NT2/D1 (cell line): ENCODE data around the gene AP5Z1.
A peak's percentile ranks its signal among the peaks of the same experiment; 100 is the strongest.

Experiments
- DNase-seq: peaks from one replicate; pipeline ENCODE4 v3.0.0-alpha.2; 2011; ENCODE audit warnings: low read depth, low spot score
- H3K27me3 ChIP-seq: 2 replicates; pipeline ENCODE4 v1.6.0; 2011; ENCODE audit warnings: mild to moderate bottlenecking; ENCODE audit not compliant: insufficient read length, insufficient read depth
- H3K36me3 ChIP-seq: 2 replicates; pipeline ENCODE4 v1.6.1; 2011; ENCODE audit warnings: mild to moderate bottlenecking, low read length, mixed read lengths; ENCODE audit not compliant: insufficient read depth, insufficient read length
- H3K4me1 ChIP-seq: 2 replicates; pipeline ENCODE4 v1.5.1; 2011; ENCODE audit not compliant: insufficient read depth, insufficient read length
- H3K4me3 ChIP-seq: 2 replicates; pipeline ENCODE4 v1.5.1; 2011; ENCODE audit warnings: low read depth; ENCODE audit not compliant: insufficient read length
- H3K9ac ChIP-seq: 2 replicates; pipeline ENCODE4 v1.6.0; 2011; ENCODE audit warnings: low read depth; ENCODE audit not compliant: insufficient read length
- H3K9me3 ChIP-seq: 2 replicates; pipeline ENCODE4 v1.5.1; 2011; ENCODE audit warnings: mild to moderate bottlenecking, low read length; ENCODE audit not compliant: insufficient read depth
- SUZ12 ChIP-seq: IDR thresholded peaks from 2 replicates; pipeline ENCODE4 v1.6.1; 2011; ENCODE audit not compliant: insufficient read length, insufficient read depth; ENCODE audit errors: extremely low read depth
- YY1 ChIP-seq: IDR thresholded peaks from 2 replicates; pipeline ENCODE4 v1.6.1; 2011; ENCODE audit not compliant: insufficient read length, insufficient read depth
- ZNF274 ChIP-seq: IDR thresholded peaks from 2 replicates; pipeline ENCODE4 v1.6.1; 2011; ENCODE audit warnings: mild to moderate bottlenecking, low read depth, low read length

AP5Z1 gene

GRCh38 chr7:4742051-4742573, 33.3 kb upstream of the AP5Z1 start:
- H3K36me3 ChIP-seq, result peaks cover 41% of the 10 kb centered on the region
- DNase-seq, result no peak

GRCh38 chr7:4742852-4743251, 32.6 kb upstream of the AP5Z1 start:
- no peak for DNase-seq
- Histone ChIP-seq H3K4me1 (peaks cover 13% of the 10 kb centered on the region), H3K9ac (no peak overlapping the region), H3K27me3 (peaks cover 69% of the 10 kb centered on the region), H3K4me3 (no peak overlapping the region), H3K9me3 (no peaks in the 10 kb centered on the region), H3K36me3 (peaks cover 43% of the 10 kb centered on the region)
- no peak for TF ChIP-seq SUZ12
- TF ChIP-seq YY1, result no peak
- TF ChIP-seq ZNF274, result no peak

More at GRCh38 chr7:4742051-4742573, 33.3 kb upstream of the AP5Z1 start:
- Histone ChIP-seq H3K9me3 (no peaks in the 10 kb centered on the region), H3K9ac (no peak overlapping the region), H3K27me3 (peaks cover 74% of the 10 kb centered on the region), H3K4me1 (peaks cover 17% of the 10 kb centered on the region), H3K4me3 (no peak overlapping the region)
- TF ChIP-seq ZNF274 (no peak), YY1 (no peak), SUZ12 (no peak)

- Histone ChIP-seq H3K36me3 (peaks cover 56% of the 10 kb centered on the region), H3K4me3 (no peak overlapping the region), H3K9ac (no peak overlapping the region), H3K4me1 (peaks cover 6% of the 10 kb centered on the region), H3K9me3 (no peaks in the 10 kb centered on the region), H3K27me3 (peaks cover 54% of the 10 kb centered on the region)
- peak; percentile 94 for DNase-seq
- TF ChIP-seq SUZ12 (no peak), ZNF274 (no peak), YY1 (no peak)
Measured at GRCh38 chr7:4744391-4745264, 30.8 kb upstream of the AP5Z1 start.

GRCh38 chr7:4745265-4745919, 30.0 kb upstream of the AP5Z1 start:
- H3K4me3 ChIP-seq, result no peak overlapping the region
- DNase-seq, result no peak
- peaks cover 6% of the 10 kb centered on the region for H3K4me1 ChIP-seq
- TF ChIP-seq YY1, result no peak
- TF ChIP-seq SUZ12, result no peak
- no peak for TF ChIP-seq ZNF274
- peaks cover 57% of the 10 kb centered on the region for H3K36me3 ChIP-seq
- H3K27me3 ChIP-seq, result peaks cover 50% of the 10 kb centered on the region
- H3K9ac ChIP-seq, result no peak overlapping the region
- H3K9me3 ChIP-seq, result no peaks in the 10 kb centered on the region

- Histone ChIP-seq H3K4me3 (no peak overlapping the region), H3K36me3 (peaks cover 49% of the 10 kb centered on the region), H3K9ac (no peak overlapping the region), H3K27me3 (peaks cover 43% of the 10 kb centered on the region), H3K9me3 (no peaks in the 10 kb centered on the region), H3K4me1 (peaks cover 6% of the 10 kb centered on the region)
- no peak for TF ChIP-seq ZNF274
- TF ChIP-seq SUZ12, result no peak
- TF ChIP-seq YY1, result no peak
- DNase-seq, result no peak
Measured at GRCh38 chr7:4745971-4746919, 29.2 kb upstream of the AP5Z1 start.

GRCh38 chr7:4747013-4747412, 28.4 kb upstream of the AP5Z1 start:
- H3K4me3 ChIP-seq, result no peak overlapping the region
- peaks cover 36% of the 10 kb centered on the region for H3K27me3 ChIP-seq
- no peak overlapping the region for H3K9ac ChIP-seq
- no peaks in the 10 kb centered on the region for H3K9me3 ChIP-seq
- H3K4me1 ChIP-seq, result peaks cover 6% of the 10 kb centered on the region
- no peak for DNase-seq
- no peak for TF ChIP-seq SUZ12
- TF ChIP-seq YY1, result no peak
- no peak for TF ChIP-seq ZNF274
- H3K36me3 ChIP-seq, result peaks cover 42% of the 10 kb centered on the region
